ENCODE results near the gene SLC35F1.

Gene SLC35F1

DNA sequence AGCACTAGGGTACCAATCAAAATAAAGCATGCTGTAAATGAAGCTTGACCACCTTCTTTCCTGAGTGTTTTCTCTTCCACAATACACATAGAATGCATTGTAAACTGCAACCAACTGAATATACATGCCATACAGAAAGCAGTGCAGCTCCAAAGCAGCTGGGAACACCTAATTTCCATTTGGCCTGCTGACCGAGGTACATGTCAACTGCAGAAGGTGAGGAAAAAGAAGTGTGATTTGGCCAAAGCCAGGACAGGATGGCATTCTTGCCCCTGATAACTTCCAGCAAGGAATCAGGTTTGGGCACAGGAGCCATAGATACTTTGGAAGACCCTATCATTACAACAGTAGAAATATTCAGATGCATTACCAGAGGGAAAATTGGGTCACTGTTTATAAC lies 258.4 kb downstream of the SLC35F1 start:
- H3K9me3 ChIP-seq (ENCODE audit: control insufficient read depth, low read length): no peaks in the 10 kb centered on the region
- H3K36me3 ChIP-seq (ENCODE audit: control insufficient read depth, insufficient read depth, low read length): no peaks in the 10 kb centered on the region
- no peak overlapping the region for H3K4me3 ChIP-seq (ENCODE audit: insufficient read depth, low read depth, low read length, poor library complexity, severe bottlenecking)
- no peak for DNase-seq
- no peaks in the 10 kb centered on the region for H3K4me1 ChIP-seq (ENCODE audit: control insufficient read depth, insufficient read depth, low read length, poor library complexity, severe bottlenecking)
- H3K27ac ChIP-seq (ENCODE audit: insufficient read depth, low read length, poor library complexity, severe bottlenecking): no peak overlapping the region
- H3K27me3 ChIP-seq (replicated peaks; ENCODE audit: control insufficient read depth, insufficient read depth, low read length, poor library complexity, severe bottlenecking): no peaks in the 10 kb centered on the region

DNA sequence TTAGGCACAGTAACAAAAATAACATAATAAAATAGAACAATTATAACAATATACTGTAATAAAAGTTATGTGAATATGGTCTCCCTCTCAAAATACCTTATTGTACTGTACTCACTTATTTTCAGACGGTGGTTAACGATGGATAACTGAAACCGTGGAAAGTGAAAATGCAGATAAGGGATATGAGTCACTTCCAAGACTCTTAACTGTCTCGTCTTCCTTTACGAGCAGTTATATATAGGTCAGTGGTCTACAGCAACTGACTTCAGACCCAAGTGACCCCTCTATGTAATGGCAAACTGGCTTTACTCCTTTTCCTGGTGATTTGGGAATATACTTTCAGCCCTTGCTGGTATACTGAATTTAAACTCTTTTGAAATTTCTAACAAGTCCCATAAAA lies 261.4 kb downstream of the SLC35F1 start:
- H3K4me3 ChIP-seq (ENCODE audit: insufficient read depth, low read depth, low read length, poor library complexity, severe bottlenecking): no peak overlapping the region
- no peaks in the 10 kb centered on the region for H3K27me3 ChIP-seq (replicated peaks; ENCODE audit: control insufficient read depth, insufficient read depth, low read length, poor library complexity, severe bottlenecking)
- DNase-seq: no peak
- no peaks in the 10 kb centered on the region for H3K36me3 ChIP-seq (ENCODE audit: control insufficient read depth, insufficient read depth, low read length)
- H3K27ac ChIP-seq (ENCODE audit: insufficient read depth, low read length, poor library complexity, severe bottlenecking): no peak overlapping the region
- H3K4me1 ChIP-seq (ENCODE audit: control insufficient read depth, insufficient read depth, low read length, poor library complexity, severe bottlenecking): no peaks in the 10 kb centered on the region
- no peaks in the 10 kb centered on the region for H3K9me3 ChIP-seq (ENCODE audit: control insufficient read depth, low read length)

DNA sequence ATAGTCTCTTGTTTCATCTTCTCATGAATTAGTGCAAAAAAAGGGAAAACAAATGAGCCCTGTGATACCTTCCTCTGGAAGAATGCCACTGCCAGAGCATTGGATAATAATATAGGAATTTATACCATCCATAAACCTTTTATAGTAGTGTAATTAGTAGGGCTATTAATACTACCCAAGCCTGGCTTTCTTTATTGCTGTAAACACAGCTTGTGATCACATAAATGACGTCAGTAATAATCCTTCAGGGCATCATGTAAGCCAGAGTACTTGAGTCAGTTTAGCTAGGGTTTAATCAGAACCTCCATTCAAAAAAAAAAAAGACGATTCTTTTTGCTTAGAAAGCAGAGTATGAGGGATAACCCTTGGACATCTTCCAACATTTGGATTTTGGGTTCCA lies 264.8 kb downstream of the SLC35F1 start:
- DNase-seq: no peak
- H3K27me3 ChIP-seq (replicated peaks; ENCODE audit: control insufficient read depth, insufficient read depth, low read length, poor library complexity, severe bottlenecking): no peaks in the 10 kb centered on the region
- H3K9me3 ChIP-seq (ENCODE audit: control insufficient read depth, low read length): no peaks in the 10 kb centered on the region
- H3K36me3 ChIP-seq (ENCODE audit: control insufficient read depth, insufficient read depth, low read length): no peaks in the 10 kb centered on the region
- no peak overlapping the region for H3K27ac ChIP-seq (ENCODE audit: insufficient read depth, low read length, poor library complexity, severe bottlenecking)
- no peak overlapping the region for H3K4me3 ChIP-seq (ENCODE audit: insufficient read depth, low read depth, low read length, poor library complexity, severe bottlenecking)
- no peaks in the 10 kb centered on the region for H3K4me1 ChIP-seq (ENCODE audit: control insufficient read depth, insufficient read depth, low read length, poor library complexity, severe bottlenecking)

DNA sequence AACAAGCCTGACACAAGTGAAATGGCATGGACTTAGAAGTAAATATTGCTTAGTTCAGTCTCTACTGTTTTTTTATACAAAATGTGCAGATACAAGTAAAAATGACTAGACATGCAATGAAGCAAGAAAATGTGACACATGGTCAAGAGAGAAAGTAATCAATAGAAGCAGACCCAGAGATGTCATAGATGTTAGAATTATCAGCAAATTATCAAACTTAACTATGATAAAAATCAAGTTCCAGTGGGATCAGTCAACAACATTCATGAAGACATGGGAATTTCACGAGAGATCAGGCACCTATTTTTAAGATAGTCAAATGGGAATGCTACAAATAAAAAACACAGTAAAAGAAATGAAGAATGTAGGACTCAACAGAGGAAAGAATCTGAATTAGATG lies 267.0 kb downstream of the SLC35F1 start:
- no peak for DNase-seq
- Histone ChIP-seq H3K4me3 (ENCODE audit: insufficient read depth, low read depth, low read length, poor library complexity, severe bottlenecking) (no peak overlapping the region), H3K27ac (ENCODE audit: insufficient read depth, low read length, poor library complexity, severe bottlenecking) (no peak overlapping the region), H3K4me1 (ENCODE audit: control insufficient read depth, insufficient read depth, low read length, poor library complexity, severe bottlenecking) (no peaks in the 10 kb centered on the region), H3K9me3 (ENCODE audit: control insufficient read depth, low read length) (no peaks in the 10 kb centered on the region), H3K27me3 (replicated peaks; ENCODE audit: control insufficient read depth, insufficient read depth, low read length, poor library complexity, severe bottlenecking) (no peaks in the 10 kb centered on the region), H3K36me3 (ENCODE audit: control insufficient read depth, insufficient read depth, low read length) (no peaks in the 10 kb centered on the region)

DNA sequence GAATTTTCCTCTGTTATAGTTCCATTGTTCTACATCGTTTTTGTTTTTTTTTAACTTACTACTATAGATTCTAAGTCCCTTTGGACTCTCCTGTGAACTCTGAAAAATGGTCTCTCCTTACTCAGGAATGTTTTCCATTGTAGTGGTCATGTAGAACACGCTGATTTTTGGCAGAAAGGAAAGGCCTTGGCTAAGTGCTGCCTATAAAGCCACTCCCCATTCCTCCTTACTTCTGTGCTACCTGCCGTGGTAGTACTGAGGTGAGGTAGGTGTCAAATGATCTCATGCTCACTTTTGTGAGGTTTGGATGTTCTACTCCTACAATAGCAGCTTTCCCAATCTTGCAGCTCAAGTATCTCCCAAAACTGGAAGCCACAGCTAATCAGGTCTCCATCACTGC lies 270.7 kb downstream of the SLC35F1 start:
- DNase-seq: no peak
- no peak overlapping the region for H3K27ac ChIP-seq (ENCODE audit: insufficient read depth, low read length, poor library complexity, severe bottlenecking)

DNA sequence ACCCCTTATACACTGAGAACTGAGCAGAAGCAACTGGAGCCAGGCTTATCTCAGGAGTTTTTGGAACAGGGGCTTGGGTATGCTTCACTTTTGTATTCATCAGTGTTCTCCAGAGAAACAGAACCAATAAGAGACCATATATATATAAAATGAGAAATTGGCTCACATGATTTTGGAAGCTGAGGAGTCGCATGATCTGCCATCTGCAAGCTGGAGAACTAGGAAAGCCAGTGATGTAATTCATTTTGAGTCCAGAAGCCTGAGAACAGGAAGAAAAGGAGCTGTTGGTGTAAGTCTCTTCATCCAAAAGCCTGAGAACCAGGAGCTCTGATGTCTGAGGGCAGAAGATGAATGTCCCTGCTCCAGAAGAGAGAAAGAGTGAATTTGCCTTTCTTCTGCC lies 272.0 kb downstream of the SLC35F1 start:
- Histone ChIP-seq H3K4me1 (ENCODE audit: control insufficient read depth, insufficient read depth, low read length, poor library complexity, severe bottlenecking) (no peaks in the 10 kb centered on the region), H3K27ac (ENCODE audit: insufficient read depth, low read length, poor library complexity, severe bottlenecking) (no peak overlapping the region), H3K36me3 (ENCODE audit: control insufficient read depth, insufficient read depth, low read length) (no peaks in the 10 kb centered on the region), H3K27me3 (replicated peaks; ENCODE audit: control insufficient read depth, insufficient read depth, low read length, poor library complexity, severe bottlenecking) (no peaks in the 10 kb centered on the region), H3K4me3 (ENCODE audit: insufficient read depth, low read depth, low read length, poor library complexity, severe bottlenecking) (no peak overlapping the region), H3K9me3 (ENCODE audit: control insufficient read depth, low read length) (no peaks in the 10 kb centered on the region)
- no peak for DNase-seq

More for the DNA sequence above, 270.7 kb downstream of the SLC35F1 start:
- no peaks in the 10 kb centered on the region for H3K36me3 ChIP-seq (ENCODE audit: control insufficient read depth, insufficient read depth, low read length)
- H3K9me3 ChIP-seq (ENCODE audit: control insufficient read depth, low read length): no peaks in the 10 kb centered on the region
- no peaks in the 10 kb centered on the region for H3K27me3 ChIP-seq (replicated peaks; ENCODE audit: control insufficient read depth, insufficient read depth, low read length, poor library complexity, severe bottlenecking)
- H3K4me1 ChIP-seq (ENCODE audit: control insufficient read depth, insufficient read depth, low read length, poor library complexity, severe bottlenecking): no peaks in the 10 kb centered on the region
- H3K4me3 ChIP-seq (ENCODE audit: insufficient read depth, low read depth, low read length, poor library complexity, severe bottlenecking): no peak overlapping the region

DNA sequence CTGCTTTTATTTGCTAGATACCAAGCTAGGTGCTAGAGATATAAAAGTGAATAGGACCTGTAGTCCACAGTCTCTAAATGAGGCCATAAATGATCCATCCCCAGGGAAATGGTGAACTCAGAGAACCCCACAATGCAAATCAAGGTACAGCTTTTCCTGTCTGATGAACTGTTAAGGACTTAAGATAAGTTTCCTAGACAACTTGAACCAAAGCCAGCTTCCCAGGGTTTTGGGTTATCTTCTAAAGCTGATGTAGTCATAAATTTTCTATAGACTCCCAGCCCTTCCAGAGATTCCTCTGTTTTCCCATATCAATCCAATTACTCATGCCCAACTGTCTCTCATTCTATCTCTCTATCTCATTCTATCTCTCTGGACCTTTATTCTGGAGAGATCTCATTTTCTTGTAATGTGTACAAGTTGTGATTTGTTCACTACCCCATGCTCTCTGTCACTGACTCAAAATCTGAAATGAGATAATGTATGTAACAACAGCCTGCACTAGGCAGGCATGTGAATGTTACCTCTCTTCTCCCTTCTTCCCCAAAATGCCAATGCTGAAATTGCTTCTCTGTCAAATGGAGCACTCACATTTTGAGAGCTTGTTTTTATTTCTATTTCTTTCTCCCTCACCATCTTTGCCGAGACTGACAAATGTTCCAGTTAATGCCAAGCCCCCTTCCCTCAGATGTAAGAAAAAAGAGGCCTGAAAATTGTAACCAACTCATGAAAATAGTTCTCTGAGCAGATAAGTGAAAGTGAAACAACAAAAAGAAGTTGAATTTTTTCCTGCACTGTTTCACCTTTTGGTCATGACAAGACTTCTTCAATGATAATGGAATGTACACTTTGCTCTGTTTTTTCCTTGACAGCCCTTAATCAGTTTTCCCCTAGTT lies 279.9 kb downstream of the SLC35F1 start:
- no peak overlapping the region for H3K27ac ChIP-seq (ENCODE audit: insufficient read depth, low read length, poor library complexity, severe bottlenecking)
- DNase-seq: no peak
- H3K4me1 ChIP-seq (ENCODE audit: control insufficient read depth, insufficient read depth, low read length, poor library complexity, severe bottlenecking): no peaks in the 10 kb centered on the region
- no peaks in the 10 kb centered on the region for H3K27me3 ChIP-seq (replicated peaks; ENCODE audit: control insufficient read depth, insufficient read depth, low read length, poor library complexity, severe bottlenecking)
- H3K9me3 ChIP-seq (ENCODE audit: control insufficient read depth, low read length): no peaks in the 10 kb centered on the region
- no peak overlapping the region for H3K4me3 ChIP-seq (ENCODE audit: insufficient read depth, low read depth, low read length, poor library complexity, severe bottlenecking)
- no peaks in the 10 kb centered on the region for H3K36me3 ChIP-seq (ENCODE audit: control insufficient read depth, insufficient read depth, low read length)

DNA sequence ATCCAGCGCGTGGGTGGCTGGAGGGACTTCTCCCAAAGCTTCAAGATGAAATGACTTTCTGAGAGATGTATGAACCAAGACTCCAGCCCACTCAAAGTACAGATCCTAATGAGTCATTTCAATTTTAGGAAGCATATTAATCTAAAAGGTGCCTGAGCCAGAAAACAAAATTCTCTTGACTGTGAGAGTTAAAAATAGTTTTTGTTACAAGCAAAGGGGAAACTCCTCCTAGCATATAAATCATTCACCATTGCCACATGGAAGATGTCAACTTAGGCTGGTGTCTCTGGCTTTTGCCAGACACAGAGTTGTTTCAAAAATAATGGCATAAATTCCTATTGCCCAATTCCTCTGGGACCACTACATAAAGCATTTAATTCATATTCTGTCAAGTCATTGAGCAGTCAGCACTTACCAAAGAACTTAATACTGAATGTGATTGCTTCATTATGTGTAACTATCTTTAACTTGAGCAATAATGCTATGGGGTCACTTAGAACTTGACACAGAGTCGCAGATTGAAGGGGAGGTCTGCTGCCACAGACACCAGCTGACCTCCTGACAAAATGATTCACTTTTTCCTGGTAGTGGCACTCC lies 280.6 kb downstream of the SLC35F1 start:
- H3K27ac ChIP-seq (ENCODE audit: insufficient read depth, low read length, poor library complexity, severe bottlenecking): no peak overlapping the region
- no peak for DNase-seq

DNA sequence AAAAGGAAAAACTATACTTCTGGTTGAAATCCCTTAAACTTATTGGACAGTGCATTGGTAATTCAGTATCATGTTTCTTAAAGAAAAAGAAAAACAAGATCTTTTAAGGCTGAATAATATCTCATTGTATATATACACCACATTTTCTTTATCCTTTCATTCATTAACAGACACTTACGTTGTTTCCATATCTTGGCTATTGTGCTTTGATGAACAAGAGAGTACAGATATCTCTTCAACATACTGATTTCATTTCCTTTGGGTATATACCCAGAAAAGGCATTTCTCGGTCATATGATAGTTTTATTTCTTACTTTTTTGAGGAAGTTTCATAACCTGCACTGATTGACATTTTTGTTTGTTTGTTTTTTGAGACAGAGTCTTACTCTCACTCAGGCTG lies 281.5 kb downstream of the SLC35F1 start:
- DNase-seq: no peak
- Histone ChIP-seq H3K27me3 (replicated peaks; ENCODE audit: control insufficient read depth, insufficient read depth, low read length, poor library complexity, severe bottlenecking) (no peaks in the 10 kb centered on the region), H3K4me3 (ENCODE audit: insufficient read depth, low read depth, low read length, poor library complexity, severe bottlenecking) (no peak overlapping the region), H3K4me1 (ENCODE audit: control insufficient read depth, insufficient read depth, low read length, poor library complexity, severe bottlenecking) (no peaks in the 10 kb centered on the region), H3K36me3 (ENCODE audit: control insufficient read depth, insufficient read depth, low read length) (no peaks in the 10 kb centered on the region), H3K27ac (ENCODE audit: insufficient read depth, low read length, poor library complexity, severe bottlenecking) (no peak overlapping the region), H3K9me3 (ENCODE audit: control insufficient read depth, low read length) (no peaks in the 10 kb centered on the region)

More for the DNA sequence above, 280.6 kb downstream of the SLC35F1 start:
- no peaks in the 10 kb centered on the region for H3K36me3 ChIP-seq (ENCODE audit: control insufficient read depth, insufficient read depth, low read length)
- no peaks in the 10 kb centered on the region for H3K27me3 ChIP-seq (replicated peaks; ENCODE audit: control insufficient read depth, insufficient read depth, low read length, poor library complexity, severe bottlenecking)
- no peak overlapping the region for H3K4me3 ChIP-seq (ENCODE audit: insufficient read depth, low read depth, low read length, poor library complexity, severe bottlenecking)
- H3K4me1 ChIP-seq (ENCODE audit: control insufficient read depth, insufficient read depth, low read length, poor library complexity, severe bottlenecking): no peaks in the 10 kb centered on the region
- H3K9me3 ChIP-seq (ENCODE audit: control insufficient read depth, low read length): no peaks in the 10 kb centered on the region

DNA sequence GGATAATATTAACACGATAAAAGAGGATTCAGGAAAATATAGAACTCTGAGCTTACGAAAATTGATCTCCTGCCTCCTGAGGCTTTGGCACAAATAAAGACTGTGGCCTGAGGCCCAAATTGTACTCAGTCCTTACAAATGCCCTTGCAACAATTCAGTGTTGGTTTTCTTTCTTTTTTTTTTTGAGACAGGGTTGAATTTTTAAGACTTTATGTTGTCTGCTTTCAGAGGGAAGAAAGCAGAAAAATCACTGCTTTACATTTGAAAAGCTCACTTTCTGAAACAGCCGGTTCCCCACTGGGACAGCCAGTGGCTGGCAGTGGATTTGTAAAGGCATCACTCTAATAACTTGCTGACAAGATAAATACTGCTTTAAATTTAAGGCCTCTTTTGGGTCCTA lies 290.5 kb downstream of the SLC35F1 start:
- Histone ChIP-seq H3K36me3 (ENCODE audit: control insufficient read depth, insufficient read depth, low read length) (no peaks in the 10 kb centered on the region), H3K27me3 (replicated peaks; ENCODE audit: control insufficient read depth, insufficient read depth, low read length, poor library complexity, severe bottlenecking) (no peaks in the 10 kb centered on the region), H3K27ac (ENCODE audit: insufficient read depth, low read length, poor library complexity, severe bottlenecking) (no peak overlapping the region), H3K9me3 (ENCODE audit: control insufficient read depth, low read length) (no peaks in the 10 kb centered on the region), H3K4me3 (ENCODE audit: insufficient read depth, low read depth, low read length, poor library complexity, severe bottlenecking) (no peak overlapping the region), H3K4me1 (ENCODE audit: control insufficient read depth, insufficient read depth, low read length, poor library complexity, severe bottlenecking) (no peaks in the 10 kb centered on the region)
- DNase-seq: no peak
